DOHH2 (cell line): ENCODE data around the gene SPECC1L.

Experiments used
- H3F3A ChIP-seq: fragments of 200-600 bp; sonication (generic), shearing (Covaris generic); 2 replicates; pipeline ENCODE4 v1.6.0; 2016; ENCODE audit warnings: antibody characterized with exemption, mild to moderate bottlenecking; ENCODE audit not compliant: control insufficient read depth, insufficient read depth
- H3K27ac ChIP-seq: fragments of 200-600 bp; sonication (generic); 2 replicates; pipeline ENCODE4 v1.5.1; 2014; ENCODE audit warnings: low read depth, mild to moderate bottlenecking, low read length, moderate library complexity
- H3K27me3 ChIP-seq: fragments of 200-600 bp; sonication (generic); 2 replicates; pipeline ENCODE4 v1.6.1; 2014; ENCODE audit warnings: mild to moderate bottlenecking, low read length, mixed read lengths; ENCODE audit not compliant: control insufficient read depth
- H3K36me3 ChIP-seq: fragments of 200-600 bp; sonication (generic); 2 replicates; pipeline ENCODE4 v1.6.1; 2014; ENCODE audit warnings: mild to moderate bottlenecking, low read length, moderate library complexity, mixed read lengths; ENCODE audit not compliant: control insufficient read depth
- H3K4me1 ChIP-seq: fragments of 200-600 bp; sonication (generic); 2 replicates; pipeline ENCODE4 v1.6.1; 2014; ENCODE audit warnings: mild to moderate bottlenecking, low read length, mixed read lengths; ENCODE audit not compliant: control insufficient read depth
- H3K4me2 ChIP-seq: fragments of 200-600 bp; sonication (generic); 2 replicates; pipeline ENCODE4 v1.6.0; 2014; ENCODE audit warnings: mild to moderate bottlenecking, low read length, moderate library complexity
- H3K4me3 ChIP-seq: fragments of 200-600 bp; sonication (generic); 2 replicates; pipeline ENCODE4 v1.5.1; 2014; ENCODE audit warnings: mild to moderate bottlenecking, low read length, mixed read lengths
- H3K79me2 ChIP-seq: fragments of 200-600 bp; sonication (generic); 2 replicates; pipeline ENCODE4 v1.6.1; 2014; ENCODE audit warnings: mild to moderate bottlenecking, low read length, mixed read lengths; ENCODE audit not compliant: control insufficient read depth
- H3K9me2 ChIP-seq: fragments of 200-600 bp; sonication (generic); replicated peaks from 2 replicates; pipeline ENCODE4 v1.6.1; 2014; ENCODE audit warnings: mild to moderate bottlenecking, low read length, mixed read lengths; ENCODE audit not compliant: control insufficient read depth
- H3K9me3 ChIP-seq: fragments of 200-600 bp; sonication (generic); 2 replicates; pipeline ENCODE4 v1.6.1; 2014; ENCODE audit warnings: antibody characterized with exemption, low read length, mixed read lengths; ENCODE audit not compliant: control insufficient read depth, insufficient read depth
- H4K20me1 ChIP-seq: fragments of 200-600 bp; sonication (generic); 2 replicates; pipeline ENCODE4 v1.6.0; 2014; ENCODE audit warnings: low read depth, mild to moderate bottlenecking, antibody characterized with exemption, low read length, moderate library complexity; ENCODE audit not compliant: control insufficient read depth, insufficient read depth
- CTCF ChIP-seq: fragments of 200-600 bp; sonication (generic); IDR thresholded peaks from one replicate; pipeline ENCODE4 v1.5.1; 2014; ENCODE audit warnings: antibody characterized with exemption, mild to moderate bottlenecking, low read depth, low read length; ENCODE audit not compliant: poor library complexity, severe bottlenecking
- EZH2phosphoT487 ChIP-seq: fragments of 200-600 bp; sonication (generic); IDR thresholded peaks from 2 replicates; pipeline ENCODE4 v1.6.1; 2017; ENCODE audit warnings: borderline replicate concordance, mild to moderate bottlenecking, antibody characterized with exemption, low read length, moderate library complexity, mixed read lengths

SPECC1L gene

GRCh38 chr22:24455039-24455438 lies 184.4 kb downstream of the SPECC1L start:
- Histone ChIP-seq H3K9me3 (peaks cover 4% of the 10 kb centered on the region; the same call in 1 of the 2 replicates), H4K20me1 (no peaks in the 10 kb centered on the region), H3K79me2 (no peaks in the 10 kb centered on the region), H3K9me2 (no peaks in the 10 kb centered on the region), H3K4me1 (peaks cover 22% of the 10 kb centered on the region), H3K27me3 (no peaks in the 10 kb centered on the region), H3K27ac (no peak overlapping the region), H3K36me3 (0 out of 2 replicates have a peak, but pooled peaks cover 4% of the 10 kb centered on the region), H3K4me2 (no peak overlapping the region), H3F3A (no peaks in the 10 kb centered on the region), H3K4me3 (no peak overlapping the region)
- no peak for TF ChIP-seq CTCF
- TF ChIP-seq EZH2phosphoT487, result no peak

GRCh38 chr22:24455751-24456426 lies 185.3 kb downstream of the SPECC1L start:
- Histone ChIP-seq H4K20me1 (no peaks in the 10 kb centered on the region), H3K9me3 (peaks cover 4% of the 10 kb centered on the region; the same call in 1 of the 2 replicates), H3F3A (no peaks in the 10 kb centered on the region), H3K79me2 (no peaks in the 10 kb centered on the region), H3K4me2 (no peak overlapping the region), H3K27ac (no peak overlapping the region), H3K4me1 (peaks cover 22% of the 10 kb centered on the region), H3K9me2 (no peaks in the 10 kb centered on the region), H3K36me3 (0 out of 2 replicates have a peak, but pooled peaks cover 4% of the 10 kb centered on the region), H3K27me3 (no peaks in the 10 kb centered on the region), H3K4me3 (no peak overlapping the region)
- no peak for TF ChIP-seq EZH2phosphoT487
- no peak for TF ChIP-seq CTCF

GRCh38 chr22:24457894-24458420 lies 187.3 kb downstream of the SPECC1L start:
- Histone ChIP-seq H3F3A (no peaks in the 10 kb centered on the region), H3K9me3 (no peaks in the 10 kb centered on the region), H3K27me3 (no peaks in the 10 kb centered on the region), H3K4me2 (no peak overlapping the region), H3K4me3 (no peak overlapping the region), H3K4me1 (peaks cover 23% of the 10 kb centered on the region), H4K20me1 (no peaks in the 10 kb centered on the region), H3K36me3 (no peaks in the 10 kb centered on the region), H3K9me2 (no peaks in the 10 kb centered on the region), H3K27ac (no peak overlapping the region), H3K79me2 (no peaks in the 10 kb centered on the region)
- TF ChIP-seq EZH2phosphoT487 (no peak), CTCF (no peak)
